ENCODE data around the gene TMEM150C. TPM values are rescaled to one million over a fixed set of nuclear protein-coding genes. Genes with fewer than 3 reads are reported as not detected.

The TMEM150C gene
- polyA plus RNA-seq, 1 donor from 2014 or later: 4.9 TPM

GRCh38 chr4:82593411-82593810, 31.6 kb upstream of the TMEM150C start:
- Histone ChIP-seq H3K27me3 (ENCODE audit: insufficient read depth, low read depth, low read length) (no peaks in the 10 kb centered on the region), H3K9me3 (ENCODE audit: low read length) (no peaks in the 10 kb centered on the region), H3K36me3 (ENCODE audit: insufficient read depth, low read length) (no peaks in the 10 kb centered on the region), H3K4me2 (ENCODE audit: low read length) (no peak overlapping the region), H3K79me2 (replicated peaks; ENCODE audit: insufficient read depth, low read length) (no peaks in the 10 kb centered on the region), H2AFZ (ENCODE audit: low read depth, low read length) (no peak overlapping the region), H4K20me1 (ENCODE audit: insufficient read depth) (no peaks in the 10 kb centered on the region), H3K9me2 (ENCODE audit: insufficient read depth, low read length) (no peaks in the 10 kb centered on the region), H3K27ac (ENCODE audit: low read length) (no peak overlapping the region), H3K4me3 (ENCODE audit: low read length) (no peak overlapping the region), H3K9ac (ENCODE audit: low read length) (no peak overlapping the region), H3F3A (ENCODE audit: insufficient read depth, low read length, poor library complexity, severe bottlenecking) (no peaks in the 10 kb centered on the region)
- TF ChIP-seq CTCF (IDR thresholded peaks at IDR 0.05; ENCODE audit: poor library complexity, severe bottlenecking): no peak
- no peak for TF ChIP-seq MXI1 (conservative IDR thresholded peaks at IDR 0.05; ENCODE audit: poor library complexity, severe bottlenecking)
- TF ChIP-seq POLR2AphosphoS5 (IDR thresholded peaks at IDR 0.05): no peak
- no peak for TF ChIP-seq SMC3 (conservative IDR thresholded peaks at IDR 0.05; ENCODE audit: poor library complexity)
- no peak for TF ChIP-seq EP300 (conservative IDR thresholded peaks at IDR 0.05; ENCODE audit: poor library complexity, severe bottlenecking)

GRCh38 chr4:82592639-82593038, 30.9 kb upstream of the TMEM150C start:
- H3K27ac ChIP-seq (ENCODE audit: low read length): no peak overlapping the region
- no peaks in the 10 kb centered on the region for H3K79me2 ChIP-seq (replicated peaks; ENCODE audit: insufficient read depth, low read length)
- no peak for TF ChIP-seq CTCF (IDR thresholded peaks at IDR 0.05; ENCODE audit: poor library complexity, severe bottlenecking)
- H3K9me2 ChIP-seq (ENCODE audit: insufficient read depth, low read length): no peaks in the 10 kb centered on the region
- H4K20me1 ChIP-seq (ENCODE audit: insufficient read depth): no peaks in the 10 kb centered on the region
- no peaks in the 10 kb centered on the region for H3K27me3 ChIP-seq (ENCODE audit: insufficient read depth, low read depth, low read length)
- H3K9ac ChIP-seq (ENCODE audit: low read length): no peak overlapping the region
- H3K36me3 ChIP-seq (ENCODE audit: insufficient read depth, low read length): no peaks in the 10 kb centered on the region
- no peaks in the 10 kb centered on the region for H3K9me3 ChIP-seq (ENCODE audit: low read length)
- no peak overlapping the region for H3K4me3 ChIP-seq (ENCODE audit: low read length)
- no peak overlapping the region for H2AFZ ChIP-seq (ENCODE audit: low read depth, low read length)
- no peak overlapping the region for H3K4me2 ChIP-seq (ENCODE audit: low read length)
- H3F3A ChIP-seq (ENCODE audit: insufficient read depth, low read length, poor library complexity, severe bottlenecking): no peaks in the 10 kb centered on the region

- Histone ChIP-seq H3K36me3 (ENCODE audit: insufficient read depth, low read length) (no peaks in the 10 kb centered on the region), H2AFZ (ENCODE audit: low read depth, low read length) (no peak overlapping the region), H3K9me2 (ENCODE audit: insufficient read depth, low read length) (no peaks in the 10 kb centered on the region), H3K79me2 (replicated peaks; ENCODE audit: insufficient read depth, low read length) (no peaks in the 10 kb centered on the region), H3K4me3 (ENCODE audit: low read length) (no peak overlapping the region), H4K20me1 (ENCODE audit: insufficient read depth) (no peaks in the 10 kb centered on the region), H3K27ac (ENCODE audit: low read length) (no peak overlapping the region), H3K9me3 (ENCODE audit: low read length) (no peaks in the 10 kb centered on the region), H3F3A (ENCODE audit: insufficient read depth, low read length, poor library complexity, severe bottlenecking) (no peaks in the 10 kb centered on the region), H3K4me2 (ENCODE audit: low read length) (no peak overlapping the region), H3K27me3 (ENCODE audit: insufficient read depth, low read depth, low read length) (no peaks in the 10 kb centered on the region), H3K9ac (ENCODE audit: low read length) (no peak overlapping the region)
- TF ChIP-seq EP300 (conservative IDR thresholded peaks at IDR 0.05; ENCODE audit: poor library complexity, severe bottlenecking) (no peak), POLR2AphosphoS5 (IDR thresholded peaks at IDR 0.05) (no peak), MXI1 (conservative IDR thresholded peaks at IDR 0.05; ENCODE audit: poor library complexity, severe bottlenecking) (no peak), SMC3 (conservative IDR thresholded peaks at IDR 0.05; ENCODE audit: poor library complexity) (no peak), CTCF (IDR thresholded peaks at IDR 0.05; ENCODE audit: poor library complexity, severe bottlenecking) (no peak), RAD21 (conservative IDR thresholded peaks at IDR 0.05) (no peak), TAF1 (IDR thresholded peaks at IDR 0.05; ENCODE audit: low read depth) (no peak), EZH2 (IDR thresholded peaks at IDR 0.05; ENCODE audit: borderline replicate concordance, insufficient read depth, low read length, poor library complexity, severe bottlenecking) (no peak)
- TF ChIP-seq, protein P1, sequence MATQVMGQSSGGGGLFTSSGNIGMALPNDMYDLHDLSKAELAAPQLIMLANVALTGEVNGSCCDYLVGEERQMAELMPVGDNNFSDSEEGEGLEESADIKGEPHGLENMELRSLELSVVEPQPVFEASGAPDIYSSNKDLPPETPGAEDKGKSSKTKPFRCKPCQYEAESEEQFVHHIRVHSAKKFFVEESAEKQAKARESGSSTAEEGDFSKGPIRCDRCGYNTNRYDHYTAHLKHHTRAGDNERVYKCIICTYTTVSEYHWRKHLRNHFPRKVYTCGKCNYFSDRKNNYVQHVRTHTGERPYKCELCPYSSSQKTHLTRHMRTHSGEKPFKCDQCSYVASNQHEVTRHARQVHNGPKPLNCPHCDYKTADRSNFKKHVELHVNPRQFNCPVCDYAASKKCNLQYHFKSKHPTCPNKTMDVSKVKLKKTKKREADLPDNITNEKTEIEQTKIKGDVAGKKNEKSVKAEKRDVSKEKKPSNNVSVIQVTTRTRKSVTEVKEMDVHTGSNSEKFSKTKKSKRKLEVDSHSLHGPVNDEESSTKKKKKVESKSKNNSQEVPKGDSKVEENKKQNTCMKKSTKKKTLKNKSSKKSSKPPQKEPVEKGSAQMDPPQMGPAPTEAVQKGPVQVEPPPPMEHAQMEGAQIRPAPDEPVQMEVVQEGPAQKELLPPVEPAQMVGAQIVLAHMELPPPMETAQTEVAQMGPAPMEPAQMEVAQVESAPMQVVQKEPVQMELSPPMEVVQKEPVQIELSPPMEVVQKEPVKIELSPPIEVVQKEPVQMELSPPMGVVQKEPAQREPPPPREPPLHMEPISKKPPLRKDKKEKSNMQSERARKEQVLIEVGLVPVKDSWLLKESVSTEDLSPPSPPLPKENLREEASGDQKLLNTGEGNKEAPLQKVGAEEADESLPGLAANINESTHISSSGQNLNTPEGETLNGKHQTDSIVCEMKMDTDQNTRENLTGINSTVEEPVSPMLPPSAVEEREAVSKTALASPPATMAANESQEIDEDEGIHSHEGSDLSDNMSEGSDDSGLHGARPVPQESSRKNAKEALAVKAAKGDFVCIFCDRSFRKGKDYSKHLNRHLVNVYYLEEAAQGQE (IDR thresholded peaks at IDR 0.05; ENCODE audit: borderline replicate concordance): no peak
Measured at GRCh38 chr4:82591592-82591991, 29.8 kb upstream of the TMEM150C start.

All from neural cell (in vitro differentiated cells).